Panc1 (cell line): ENCODE data around the gene DIS3L2.
"Not testable (repeated sequence)": the region's sequence is repeated elsewhere in the genome, so short reads cannot be mapped to it uniquely, and the experiment has no call there.

Experiments used
- POLR2AphosphoS5 ChIP-seq: IDR thresholded peaks from 2 replicates; pipeline ENCODE4 v1.6.1; 2012; ENCODE audit warnings: mild to moderate bottlenecking, low read depth, low read length, moderate library complexity
- SIN3A ChIP-seq: IDR thresholded peaks from 2 replicates; pipeline ENCODE4 v1.6.1; 2012; ENCODE audit warnings: low read depth, mild to moderate bottlenecking, low read length, moderate library complexity, borderline replicate concordance; ENCODE audit not compliant: insufficient read depth
- TCF7L2 ChIP-seq: IDR thresholded peaks from 2 replicates; pipeline ENCODE4 v1.6.1; 2011; ENCODE audit warnings: mild to moderate bottlenecking, low read depth, low read length, inconsistent platforms
- TF ChIP-seq, protein P1 (sequence below): fragments of 450-650 bp; IDR thresholded peaks from 2 replicates; pipeline ENCODE4 v1.5.1; 2017; ENCODE audit warnings: mild to moderate bottlenecking
- TF ChIP-seq, protein P2 (sequence below), 2 experiments: IDR thresholded peaks; 2 replicates each; pipeline ENCODE4 v1.6.1; 2011 to 2012; ENCODE audit warnings: low read depth in 2 of 2, control low read depth in 1 of 2, low read length in 1 of 2, mild to moderate bottlenecking in 1 of 2, moderate library complexity in 1 of 2; ENCODE audit not compliant: insufficient read depth in 1 of 2

- TF ChIP-seq, protein P1, sequence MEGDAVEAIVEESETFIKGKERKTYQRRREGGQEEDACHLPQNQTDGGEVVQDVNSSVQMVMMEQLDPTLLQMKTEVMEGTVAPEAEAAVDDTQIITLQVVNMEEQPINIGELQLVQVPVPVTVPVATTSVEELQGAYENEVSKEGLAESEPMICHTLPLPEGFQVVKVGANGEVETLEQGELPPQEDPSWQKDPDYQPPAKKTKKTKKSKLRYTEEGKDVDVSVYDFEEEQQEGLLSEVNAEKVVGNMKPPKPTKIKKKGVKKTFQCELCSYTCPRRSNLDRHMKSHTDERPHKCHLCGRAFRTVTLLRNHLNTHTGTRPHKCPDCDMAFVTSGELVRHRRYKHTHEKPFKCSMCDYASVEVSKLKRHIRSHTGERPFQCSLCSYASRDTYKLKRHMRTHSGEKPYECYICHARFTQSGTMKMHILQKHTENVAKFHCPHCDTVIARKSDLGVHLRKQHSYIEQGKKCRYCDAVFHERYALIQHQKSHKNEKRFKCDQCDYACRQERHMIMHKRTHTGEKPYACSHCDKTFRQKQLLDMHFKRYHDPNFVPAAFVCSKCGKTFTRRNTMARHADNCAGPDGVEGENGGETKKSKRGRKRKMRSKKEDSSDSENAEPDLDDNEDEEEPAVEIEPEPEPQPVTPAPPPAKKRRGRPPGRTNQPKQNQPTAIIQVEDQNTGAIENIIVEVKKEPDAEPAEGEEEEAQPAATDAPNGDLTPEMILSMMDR, result not testable (repeated sequence)
- TF ChIP-seq POLR2AphosphoS5, TCF7L2, SIN3A: not testable (repeated sequence)
- TF ChIP-seq, protein P2, sequence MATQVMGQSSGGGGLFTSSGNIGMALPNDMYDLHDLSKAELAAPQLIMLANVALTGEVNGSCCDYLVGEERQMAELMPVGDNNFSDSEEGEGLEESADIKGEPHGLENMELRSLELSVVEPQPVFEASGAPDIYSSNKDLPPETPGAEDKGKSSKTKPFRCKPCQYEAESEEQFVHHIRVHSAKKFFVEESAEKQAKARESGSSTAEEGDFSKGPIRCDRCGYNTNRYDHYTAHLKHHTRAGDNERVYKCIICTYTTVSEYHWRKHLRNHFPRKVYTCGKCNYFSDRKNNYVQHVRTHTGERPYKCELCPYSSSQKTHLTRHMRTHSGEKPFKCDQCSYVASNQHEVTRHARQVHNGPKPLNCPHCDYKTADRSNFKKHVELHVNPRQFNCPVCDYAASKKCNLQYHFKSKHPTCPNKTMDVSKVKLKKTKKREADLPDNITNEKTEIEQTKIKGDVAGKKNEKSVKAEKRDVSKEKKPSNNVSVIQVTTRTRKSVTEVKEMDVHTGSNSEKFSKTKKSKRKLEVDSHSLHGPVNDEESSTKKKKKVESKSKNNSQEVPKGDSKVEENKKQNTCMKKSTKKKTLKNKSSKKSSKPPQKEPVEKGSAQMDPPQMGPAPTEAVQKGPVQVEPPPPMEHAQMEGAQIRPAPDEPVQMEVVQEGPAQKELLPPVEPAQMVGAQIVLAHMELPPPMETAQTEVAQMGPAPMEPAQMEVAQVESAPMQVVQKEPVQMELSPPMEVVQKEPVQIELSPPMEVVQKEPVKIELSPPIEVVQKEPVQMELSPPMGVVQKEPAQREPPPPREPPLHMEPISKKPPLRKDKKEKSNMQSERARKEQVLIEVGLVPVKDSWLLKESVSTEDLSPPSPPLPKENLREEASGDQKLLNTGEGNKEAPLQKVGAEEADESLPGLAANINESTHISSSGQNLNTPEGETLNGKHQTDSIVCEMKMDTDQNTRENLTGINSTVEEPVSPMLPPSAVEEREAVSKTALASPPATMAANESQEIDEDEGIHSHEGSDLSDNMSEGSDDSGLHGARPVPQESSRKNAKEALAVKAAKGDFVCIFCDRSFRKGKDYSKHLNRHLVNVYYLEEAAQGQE (IDR thresholded peaks at IDR 0.05; ENCODE audit: insufficient read depth in 1 of 2, low read depth in 2 of 2, low read length in 1 of 2), result not testable (repeated sequence)
Measured at GRCh38 chr2:232035292-232035691, 73.8 kb downstream of the DIS3L2 start.
